ENCODE measurements around the gene VWA3B. TPM values are rescaled to one million over a fixed set of nuclear protein-coding genes. Genes with fewer than 3 reads are reported as not detected.

VWA3B gene
- total and polyA plus RNA-seq, 12 donors = 0.06 to 1.4 (median 0.62) TPM; not detected in 1

DNA sequence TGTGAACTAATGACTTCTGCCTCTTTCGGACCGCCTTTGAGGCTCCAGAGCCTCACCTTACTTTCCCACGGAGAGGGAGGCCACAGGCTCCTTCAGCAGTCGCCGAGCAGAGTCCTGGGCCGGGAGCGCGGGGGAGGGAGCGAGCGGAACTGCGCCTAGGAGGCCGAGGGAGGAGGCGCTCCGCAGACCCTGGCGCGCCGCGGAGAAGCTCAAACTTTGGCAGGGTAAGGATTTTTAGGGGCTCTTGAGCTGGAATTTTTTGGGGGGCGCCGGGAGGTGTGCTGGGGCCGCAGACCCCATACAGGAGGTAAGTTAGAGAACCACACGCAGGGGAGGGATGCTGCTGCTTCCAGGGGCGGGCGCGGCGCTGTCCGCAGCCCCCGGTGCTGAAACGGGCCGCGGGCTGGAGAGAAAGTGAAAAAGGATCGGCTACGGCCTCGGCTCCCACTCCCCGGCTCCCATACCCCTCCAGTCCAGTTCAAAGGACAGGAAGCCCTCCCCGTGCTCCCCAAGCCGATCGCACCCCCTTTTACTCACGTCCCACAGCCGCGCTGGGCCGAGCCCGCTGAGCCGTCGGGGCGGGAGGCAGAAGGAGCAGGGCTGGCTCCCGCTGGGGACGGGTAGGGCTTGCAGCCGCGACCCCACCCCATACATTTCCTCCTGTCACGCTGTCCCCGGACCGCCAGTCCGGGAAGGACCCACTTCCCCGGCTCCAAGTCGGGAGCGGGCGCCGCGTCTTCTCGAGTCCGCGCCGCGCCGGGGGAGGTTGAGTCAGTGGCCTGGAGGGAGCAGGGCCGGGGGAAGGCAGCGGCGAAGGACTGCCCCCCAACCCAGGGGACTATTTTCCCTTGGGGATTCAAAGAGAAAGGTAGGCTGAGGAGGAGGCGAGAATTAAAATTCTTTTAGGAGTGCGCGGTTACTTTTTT is 259.6 kb downstream of the VWA3B start, which contains the start of gene CNGA3:
Gene CNGA3 (plus strand): TSS at position 146 of the 926 bp plus-strand sequence. CDS start 23,520 bp downstream, outside the sequence.
- no peak within 1 kb of the TSS for H3K27ac ChIP-seq
- H3K4me1 ChIP-seq = peaks cover 0 to 15% (median 11%) of the 10 kb centered on the region in 9 donors
- DNase-seq (no peak), ATAC-seq (peak in 7 of 8 donors; percentile 33 to 67 (median 46))
- 1 to 2% methylated on average over 69 to 72 of the region's 72 CpGs for WGBS, 2 donors
- H3K9me3 ChIP-seq = no peaks in the 10 kb centered on the region
- peaks cover 29 to 100% (median 83%) of the 10 kb centered on the region in 7 donors for H3K27me3 ChIP-seq
- intact Hi-C loops (cut with DNase I) = no loop called here
- TF ChIP-seq, protein P1, sequence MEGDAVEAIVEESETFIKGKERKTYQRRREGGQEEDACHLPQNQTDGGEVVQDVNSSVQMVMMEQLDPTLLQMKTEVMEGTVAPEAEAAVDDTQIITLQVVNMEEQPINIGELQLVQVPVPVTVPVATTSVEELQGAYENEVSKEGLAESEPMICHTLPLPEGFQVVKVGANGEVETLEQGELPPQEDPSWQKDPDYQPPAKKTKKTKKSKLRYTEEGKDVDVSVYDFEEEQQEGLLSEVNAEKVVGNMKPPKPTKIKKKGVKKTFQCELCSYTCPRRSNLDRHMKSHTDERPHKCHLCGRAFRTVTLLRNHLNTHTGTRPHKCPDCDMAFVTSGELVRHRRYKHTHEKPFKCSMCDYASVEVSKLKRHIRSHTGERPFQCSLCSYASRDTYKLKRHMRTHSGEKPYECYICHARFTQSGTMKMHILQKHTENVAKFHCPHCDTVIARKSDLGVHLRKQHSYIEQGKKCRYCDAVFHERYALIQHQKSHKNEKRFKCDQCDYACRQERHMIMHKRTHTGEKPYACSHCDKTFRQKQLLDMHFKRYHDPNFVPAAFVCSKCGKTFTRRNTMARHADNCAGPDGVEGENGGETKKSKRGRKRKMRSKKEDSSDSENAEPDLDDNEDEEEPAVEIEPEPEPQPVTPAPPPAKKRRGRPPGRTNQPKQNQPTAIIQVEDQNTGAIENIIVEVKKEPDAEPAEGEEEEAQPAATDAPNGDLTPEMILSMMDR (IDR thresholded peaks at IDR 0.05) = no peak
- peak within 1 kb of the TSS in 7 of 10 donors; percentile 10 to 30 (median 23) for H3K4me3 ChIP-seq
- H3K36me3 ChIP-seq = no peaks in the 10 kb centered on the region

DNA sequence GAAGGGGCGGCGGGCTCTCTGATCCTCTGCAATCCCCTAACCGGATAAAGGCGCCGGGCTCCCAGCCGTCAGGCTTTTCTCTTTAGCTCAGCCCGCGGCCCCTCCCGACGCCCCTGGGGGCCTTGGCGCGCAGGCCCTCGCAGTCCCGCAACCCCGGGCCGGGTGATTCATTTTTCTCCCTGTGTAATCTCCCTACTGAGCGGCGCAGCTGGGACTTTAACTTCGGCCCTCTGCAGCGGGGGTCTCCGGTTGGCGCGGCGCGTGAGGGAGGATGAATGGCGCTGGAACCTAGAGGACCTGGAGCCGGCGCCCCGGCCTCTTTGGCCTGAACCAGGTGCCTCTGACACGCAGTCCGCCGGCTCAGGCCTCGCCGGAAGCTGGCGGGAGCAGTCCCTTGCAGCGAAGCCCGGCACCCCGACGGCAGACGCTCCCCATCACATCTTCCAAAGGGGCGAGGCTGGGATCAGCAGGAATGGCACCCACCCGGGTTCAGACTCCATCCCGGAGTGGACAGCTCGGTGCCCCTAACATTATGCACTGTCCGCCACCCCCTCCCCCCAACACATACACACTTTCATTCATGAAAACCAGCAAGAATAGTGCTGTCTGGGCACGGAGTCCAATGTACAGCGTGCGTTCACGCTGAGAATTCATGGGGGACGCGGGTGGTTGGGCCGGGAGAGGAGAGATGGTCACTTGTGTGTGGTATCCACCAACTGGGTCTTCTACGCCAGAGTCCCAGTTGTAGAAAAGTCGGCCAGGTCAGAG is 260.5 kb downstream of the VWA3B start:
- H3K36me3 ChIP-seq = no peaks in the 10 kb centered on the region
- H3K27ac ChIP-seq = no peak overlapping the region
- H3K4me3 ChIP-seq = no peak overlapping the region
- peaks cover 29 to 100% (median 86%) of the 10 kb centered on the region in 7 donors for H3K27me3 ChIP-seq
- TF ChIP-seq, protein P1 (IDR thresholded peaks at IDR 0.05) = no peak
- H3K9me3 ChIP-seq = no peaks in the 10 kb centered on the region
- peaks cover 0 to 15% (median 11%) of the 10 kb centered on the region in 9 donors for H3K4me1 ChIP-seq
- ATAC-seq = no peak
- DNase-seq = no peak
- WGBS, 2 donors = 5% methylated on average over 54 of the region's 54 CpGs
- intact Hi-C loops (cut with DNase I) = no loop called here

DNA sequence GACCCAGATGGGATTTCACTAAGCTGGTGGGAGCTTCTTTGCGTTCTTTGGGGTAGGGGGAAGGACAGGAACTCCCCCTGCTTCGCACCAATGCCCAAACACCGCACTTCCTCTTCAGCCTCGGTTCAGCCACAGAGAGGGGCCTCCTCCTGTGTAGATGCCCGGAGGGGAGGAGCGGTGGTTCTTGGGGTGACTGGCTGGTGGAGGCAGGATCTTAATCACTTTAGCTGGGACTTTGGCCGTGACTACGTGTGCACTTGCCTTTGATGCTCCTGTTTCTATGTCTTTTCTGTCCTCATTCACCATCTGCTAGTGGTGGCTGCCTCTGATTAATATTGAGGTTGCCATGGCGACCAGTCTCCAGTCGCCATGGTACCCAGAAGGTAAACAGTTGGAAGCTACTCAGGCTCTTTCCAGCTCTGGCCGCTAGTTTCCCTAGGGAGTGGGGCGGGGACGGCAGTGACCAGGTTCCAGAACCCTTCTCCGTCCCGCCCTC is 261.1 kb downstream of the VWA3B start:
- TF ChIP-seq, protein P1 (IDR thresholded peaks at IDR 0.05) = no peak
- Histone ChIP-seq H3K9me3 (no peaks in the 10 kb centered on the region), H3K36me3 (no peaks in the 10 kb centered on the region), H3K27ac (no peak overlapping the region), H3K27me3 (peaks cover 29 to 100% (median 80%) of the 10 kb centered on the region in 7 donors), H3K4me3 (no peak overlapping the region), H3K4me1 (peaks cover 0 to 15% (median 11%) of the 10 kb centered on the region in 9 donors)
- intact Hi-C loops (cut with DNase I) = no loop called here
- DNase-seq (no peak), ATAC-seq (no peak)
- 3 to 8% methylated on average over 15 of the region's 15 CpGs for WGBS, 2 donors

DNA sequence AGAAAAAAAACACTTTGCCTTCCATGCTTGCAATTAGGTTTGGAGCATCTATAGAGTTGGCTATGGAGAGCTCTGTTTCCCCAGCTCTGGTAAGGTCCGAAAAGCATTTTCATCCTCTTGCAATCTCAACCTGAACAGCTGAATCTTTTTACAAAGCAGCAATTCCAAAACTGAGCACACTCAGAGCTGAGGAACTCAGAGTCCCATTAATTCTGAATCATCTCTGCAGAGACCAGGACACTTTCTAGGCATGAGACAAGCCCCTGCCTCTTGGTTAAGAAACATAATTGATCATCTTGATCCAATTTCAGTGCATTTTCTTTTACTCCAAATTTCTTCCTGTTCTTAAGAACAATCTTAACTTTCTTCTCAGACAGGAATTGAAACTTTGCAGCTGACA is 263.4 kb downstream of the VWA3B start:
- Histone ChIP-seq H3K36me3 (no peaks in the 10 kb centered on the region), H3K27me3 (peaks cover 29 to 85% (median 63%) of the 10 kb centered on the region in 7 donors), H3K4me1 (peaks cover 0 to 15% (median 11%) of the 10 kb centered on the region in 9 donors), H3K4me3 (no peak overlapping the region), H3K9me3 (peaks cover 0 to 10% (median 0%) of the 10 kb centered on the region in 11 donors), H3K27ac (no peak overlapping the region)
- TF ChIP-seq, protein P1 (IDR thresholded peaks at IDR 0.05) = no peak
- intact Hi-C loops (cut with DNase I) = no loop called here
- DNase-seq = no peak
- WGBS, 2 donors = 84 to 91% methylated on average over 1 of the region's 1 CpG
- ATAC-seq = no peak

All from heart right ventricle (tissue), 16 donors.